AG10803 (cell line): ENCODE results near the gene CRIM1.

ENCODE experiments used
- DNase-seq: peaks from one replicate; pipeline ENCODE4 v3.0.0; 2010; ENCODE audit warnings: low read depth
- H3K4me3 ChIP-seq: 2 replicates; pipeline ENCODE4 v1.5.1; 2011; ENCODE audit warnings: mild to moderate bottlenecking, low read length, control low read depth
- CTCF ChIP-seq: conservative IDR thresholded peaks from 2 replicates; pipeline ENCODE4 v1.5.1; 2011; ENCODE audit warnings: mild to moderate bottlenecking, low read length, control low read depth, inconsistent platforms

The CRIM1 gene

GRCh38 chr2:36367486-36367885 is 11.9 kb downstream of the CRIM1 start:
- TF ChIP-seq CTCF = no peak
- no peak for DNase-seq
- H3K4me3 ChIP-seq = no peak overlapping the region; the same call in 1 of the 2 replicates

- peak; percentile 43 for DNase-seq
- H3K4me3 ChIP-seq = no peak overlapping the region
- TF ChIP-seq CTCF = no peak
Observed at GRCh38 chr2:36367895-36368353, 12.3 kb downstream of the CRIM1 start.

DNA sequence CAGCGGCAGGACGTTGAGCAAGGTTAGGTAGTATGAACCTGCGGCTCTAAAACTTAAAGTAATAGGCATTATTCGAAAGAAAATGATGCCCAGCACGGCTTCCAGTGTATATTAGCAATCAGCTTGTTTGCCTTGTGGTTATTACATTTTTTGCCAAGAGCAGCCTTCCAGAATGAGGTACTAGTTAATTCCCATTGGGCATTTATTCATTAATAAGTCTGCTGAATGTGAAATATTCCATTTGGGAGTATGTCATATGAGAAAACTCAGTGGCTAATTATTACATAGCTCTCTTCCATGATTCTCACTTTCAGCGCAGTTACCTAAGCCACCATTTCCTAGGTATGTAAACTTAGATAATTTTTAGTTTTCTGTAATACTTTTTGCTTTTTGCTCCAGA is 12.9 kb downstream of the CRIM1 start:
- DNase-seq = no peak
- no peak overlapping the region for H3K4me3 ChIP-seq
- no peak for TF ChIP-seq CTCF

DNA sequence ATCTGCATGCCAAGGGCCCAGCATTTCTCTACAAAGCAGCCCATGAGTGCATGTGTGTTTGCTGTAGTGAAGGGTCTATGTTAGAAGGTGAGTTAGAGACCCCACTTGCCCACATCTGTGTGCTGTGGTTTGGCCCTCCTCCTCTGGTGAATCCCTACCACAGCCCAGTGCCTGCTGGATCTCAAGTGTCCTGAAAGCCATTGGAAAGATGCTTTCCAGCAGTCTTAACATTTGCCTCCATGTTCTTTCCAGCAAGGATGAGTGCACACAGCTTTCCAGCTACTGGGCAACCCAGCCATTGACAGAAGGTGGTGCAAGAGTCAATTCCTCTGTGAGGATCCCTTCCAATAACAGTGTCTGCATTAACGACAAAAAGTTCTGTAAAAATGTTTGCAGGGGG is 13.6 kb downstream of the CRIM1 start:
- TF ChIP-seq CTCF = no peak
- DNase-seq = no peak
- no peak overlapping the region for H3K4me3 ChIP-seq

DNA sequence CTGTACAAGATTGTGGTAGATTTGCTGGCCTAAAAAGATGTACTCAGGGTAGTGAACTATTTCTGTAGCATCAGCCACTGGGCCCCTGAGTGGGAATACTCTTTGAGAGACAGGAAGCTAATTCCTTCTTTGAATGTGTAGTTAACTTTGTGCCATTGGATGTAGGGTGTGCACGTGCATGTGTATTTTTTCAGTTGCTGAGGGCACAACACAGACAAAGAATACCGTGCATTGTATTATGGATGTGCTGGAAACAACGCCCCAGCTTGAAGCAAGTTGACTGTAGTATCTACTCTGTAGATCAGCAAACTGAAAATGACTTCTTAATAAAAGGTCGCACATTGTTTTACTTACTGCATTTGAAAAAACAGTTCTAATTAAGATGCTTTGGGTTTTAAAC is 14.1 kb downstream of the CRIM1 start:
- DNase-seq = no peak
- TF ChIP-seq CTCF = no peak
- no peak overlapping the region for H3K4me3 ChIP-seq

GRCh38 chr2:36370281-36370680 is 14.7 kb downstream of the CRIM1 start:
- no peak overlapping the region for H3K4me3 ChIP-seq
- DNase-seq = no peak
- no peak for TF ChIP-seq CTCF

DNA sequence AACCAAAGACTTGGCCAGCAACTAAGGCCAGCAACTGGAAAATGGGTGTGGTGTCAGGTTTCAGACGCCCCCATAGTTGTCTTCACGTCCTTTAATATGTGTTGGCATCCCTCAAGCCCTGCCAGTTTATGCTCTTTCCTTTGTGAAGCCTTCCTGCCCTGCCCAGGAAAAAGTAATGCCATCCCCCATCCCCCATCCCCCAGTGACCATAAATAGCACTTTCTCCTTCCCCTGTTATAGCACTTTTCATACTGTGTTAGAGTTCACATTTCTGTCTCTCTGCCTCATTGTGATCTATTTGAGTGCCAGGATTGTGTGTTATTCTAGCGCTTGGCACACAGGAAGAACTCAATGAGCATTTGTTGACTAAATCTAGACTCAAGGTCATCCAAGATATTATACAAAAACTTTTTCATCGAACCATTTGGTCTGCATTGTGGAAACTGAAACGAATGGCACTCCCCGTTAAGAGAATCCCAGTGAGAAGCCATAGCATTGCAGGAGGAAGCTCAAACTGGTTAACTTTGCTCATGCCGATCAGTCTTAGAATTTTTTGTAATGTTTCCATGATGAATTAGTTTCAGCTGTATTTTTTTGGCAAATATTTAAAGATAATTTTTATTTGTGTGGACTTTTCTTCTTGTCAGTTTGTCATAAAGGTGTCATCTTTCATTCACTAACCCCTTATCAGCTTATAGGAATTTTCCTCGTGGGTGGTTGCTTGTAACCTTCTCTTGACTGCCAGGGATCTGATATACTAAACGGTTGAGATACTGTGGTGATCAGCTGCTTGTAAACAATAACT is 15.7 kb downstream of the CRIM1 start:
- peak; percentile 72 for DNase-seq
- peak overlapping the region; percentile 30 for H3K4me3 ChIP-seq
- no peak for TF ChIP-seq CTCF
